GM19438 (cell line): Measurements from ENCODE around the gene RNF215.

Experiments
- ATAC-seq: cut with Tn5 transposase; IDR thresholded peaks from one replicate; pipeline ENCODE4 v1.9.1; 2021; ENCODE audit warnings: low read depth; ENCODE audit not compliant: unreplicated experiment

The RNF215 gene

DNA sequence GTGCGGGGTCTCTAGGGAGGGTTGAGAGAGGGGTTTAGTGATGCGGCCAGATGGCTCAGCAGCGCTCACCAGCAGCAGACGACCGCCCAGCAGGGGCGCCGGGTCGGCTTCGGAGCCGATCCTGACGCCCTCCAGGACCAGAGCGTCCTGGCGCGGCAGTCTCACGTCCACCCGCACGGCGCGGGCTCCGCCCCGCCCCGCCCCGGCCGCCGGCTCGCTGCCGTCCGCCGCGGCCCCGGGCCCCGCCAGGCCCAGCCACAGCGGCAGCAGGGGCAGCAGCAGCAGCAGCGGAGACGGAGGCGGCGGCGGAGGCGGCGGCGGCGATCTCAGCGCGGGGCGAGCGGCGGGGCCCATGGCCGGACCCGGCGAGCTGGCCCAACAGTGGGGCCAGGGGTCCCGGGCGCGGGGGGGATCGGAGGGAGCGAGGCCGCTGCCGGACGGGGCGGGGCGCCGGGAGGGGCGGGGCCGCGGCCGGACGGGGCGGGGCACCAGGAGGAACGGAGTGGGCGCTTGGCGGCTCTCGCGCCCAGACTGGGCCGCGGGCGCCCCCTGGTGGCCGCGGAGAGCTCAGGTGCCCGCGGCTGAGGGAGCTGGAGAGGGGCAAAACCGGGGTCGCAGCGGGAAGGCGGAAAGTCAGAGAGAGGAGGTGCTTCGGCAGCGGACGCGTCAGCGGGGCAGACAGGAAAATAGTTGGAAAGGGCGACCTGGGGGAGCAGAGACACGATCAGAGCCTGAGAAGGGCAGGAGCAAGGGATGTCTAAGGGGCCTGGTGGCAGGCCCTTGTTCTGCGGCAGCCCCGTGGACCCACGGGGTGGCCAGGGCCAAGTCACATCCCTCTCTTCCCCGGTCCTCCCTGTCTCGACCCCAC lies at the start of gene RNF215:
Gene RNF215 (minus strand): TSS at position 452 of the 868 bp plus-strand sequence. CDS start 98 bp downstream, at position 354.
- ATAC-seq = peak; percentile 65

DNA sequence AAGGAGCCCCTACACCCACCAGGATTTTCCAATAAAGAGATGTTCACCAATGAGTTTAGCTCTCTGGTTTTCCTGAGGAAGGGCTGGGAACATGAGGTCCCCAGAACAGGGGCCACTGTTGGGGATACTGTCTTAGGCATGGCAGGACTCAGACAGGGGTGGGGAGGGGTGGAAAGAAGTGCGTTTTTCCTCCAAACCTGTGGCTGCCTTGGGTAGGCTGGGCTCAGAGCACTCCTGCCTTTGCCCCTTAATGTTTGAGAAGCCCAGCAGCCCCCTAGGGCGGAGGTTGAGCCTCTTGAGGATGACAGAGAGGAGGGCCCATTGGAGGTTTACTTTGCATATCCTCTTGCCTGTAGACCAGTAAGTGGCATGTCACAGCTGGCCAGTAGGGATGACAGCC lies 49.0 kb upstream of the RNF215 start:
- ATAC-seq = no peak

DNA sequence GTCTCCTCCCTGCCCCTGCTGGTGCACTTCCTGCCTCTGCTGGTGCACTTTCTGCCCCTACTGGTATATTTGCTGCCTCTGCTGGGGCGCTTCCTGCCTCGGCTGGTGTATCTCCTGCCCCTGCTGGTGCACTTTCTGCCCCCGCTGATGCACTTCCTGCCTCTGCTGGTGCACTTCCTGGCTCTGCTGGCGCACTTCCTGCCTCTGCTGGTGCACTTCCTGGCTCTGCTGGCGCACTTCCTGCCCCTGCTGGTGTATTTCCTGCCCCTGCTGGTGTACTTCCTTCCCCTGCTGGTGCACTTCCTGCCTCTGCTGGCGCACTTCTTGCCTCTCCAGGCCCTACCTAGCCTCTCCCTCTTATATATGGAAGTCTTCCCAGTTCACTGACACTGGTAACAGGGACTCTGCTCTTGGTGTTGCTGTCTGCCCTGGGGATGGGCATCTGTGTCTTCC lies 48.5 kb upstream of the RNF215 start:
- ATAC-seq = no peak

DNA sequence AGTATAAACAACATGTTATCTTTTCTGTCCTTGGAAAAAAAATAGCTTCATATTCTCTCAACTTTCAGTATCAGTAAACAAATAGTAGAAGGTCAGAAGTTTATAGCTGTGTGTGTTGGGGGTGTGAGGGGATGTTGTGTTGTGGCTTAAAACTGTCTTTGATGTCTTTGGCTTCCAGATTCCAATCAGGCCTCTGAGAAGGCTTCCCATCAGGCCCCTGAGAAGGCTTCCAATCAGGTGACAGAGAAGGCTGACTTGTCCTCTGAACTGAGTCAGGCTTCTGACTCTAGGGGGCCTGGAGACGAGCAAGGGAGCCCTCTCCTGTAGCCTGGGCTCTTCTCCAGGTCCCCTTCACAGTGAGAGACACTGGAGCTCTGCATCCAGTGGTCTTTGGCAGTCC lies 47.6 kb upstream of the RNF215 start:
- ATAC-seq = no peak

DNA sequence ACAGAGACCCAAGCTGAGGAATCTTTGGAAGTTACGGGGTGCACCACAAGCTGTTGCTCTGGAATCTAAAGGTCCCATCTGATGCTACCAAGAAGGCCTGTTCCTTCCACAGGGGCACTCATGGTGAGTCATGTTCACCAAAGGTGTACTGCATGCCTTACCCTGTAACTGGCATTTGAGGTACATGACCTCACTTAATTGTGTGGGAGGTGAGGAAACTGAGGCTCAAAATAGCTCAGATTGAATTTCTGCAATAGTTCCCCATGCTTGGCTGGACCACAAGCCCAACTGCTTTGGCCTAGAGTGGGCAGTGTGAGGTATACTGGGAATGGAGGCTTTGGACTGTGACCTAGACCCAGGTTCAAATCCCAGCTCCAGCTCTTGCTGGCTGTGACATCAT lies 46.6 kb upstream of the RNF215 start:
- ATAC-seq = no peak

DNA sequence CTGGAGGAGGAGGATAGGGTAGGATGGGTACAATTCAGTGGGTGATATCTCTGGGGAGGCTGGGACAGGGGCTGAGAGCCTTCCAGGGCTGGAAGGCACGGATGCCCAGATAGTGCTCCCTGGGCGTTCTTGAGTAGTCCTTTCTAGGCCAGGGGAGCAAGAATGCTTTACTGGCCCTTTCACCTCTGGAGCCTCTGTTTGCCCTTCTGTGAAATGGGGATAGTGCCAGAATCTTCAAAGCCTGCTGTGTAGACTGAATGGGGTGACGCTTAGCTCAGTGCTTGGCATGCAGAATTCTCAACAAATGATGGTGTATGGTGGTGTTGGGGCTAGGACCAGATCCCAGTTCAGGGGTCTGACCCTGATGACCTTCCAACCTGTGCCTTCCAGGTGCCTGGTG lies 46.0 kb upstream of the RNF215 start:
- ATAC-seq = no peak

DNA sequence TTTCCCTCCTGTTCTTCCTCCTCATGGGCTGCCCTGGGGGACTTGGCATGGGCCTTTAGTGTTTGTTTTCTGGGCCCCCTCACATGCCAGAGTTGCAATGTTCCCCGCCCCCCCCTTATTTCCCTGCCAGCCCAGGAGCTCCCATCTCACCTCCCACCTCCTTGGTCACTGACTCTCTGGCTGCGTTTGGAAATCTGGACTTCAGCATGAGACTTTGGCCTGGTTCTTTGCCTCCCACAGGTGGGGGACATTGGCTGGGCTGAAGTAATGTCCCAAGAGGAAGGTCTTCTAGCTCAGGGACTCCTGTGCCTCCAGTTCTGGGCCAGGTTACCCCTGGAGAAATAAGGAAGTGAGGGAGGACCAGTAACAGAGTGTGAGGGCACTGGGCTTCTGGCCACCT lies 45.3 kb upstream of the RNF215 start:
- no peak for ATAC-seq

DNA sequence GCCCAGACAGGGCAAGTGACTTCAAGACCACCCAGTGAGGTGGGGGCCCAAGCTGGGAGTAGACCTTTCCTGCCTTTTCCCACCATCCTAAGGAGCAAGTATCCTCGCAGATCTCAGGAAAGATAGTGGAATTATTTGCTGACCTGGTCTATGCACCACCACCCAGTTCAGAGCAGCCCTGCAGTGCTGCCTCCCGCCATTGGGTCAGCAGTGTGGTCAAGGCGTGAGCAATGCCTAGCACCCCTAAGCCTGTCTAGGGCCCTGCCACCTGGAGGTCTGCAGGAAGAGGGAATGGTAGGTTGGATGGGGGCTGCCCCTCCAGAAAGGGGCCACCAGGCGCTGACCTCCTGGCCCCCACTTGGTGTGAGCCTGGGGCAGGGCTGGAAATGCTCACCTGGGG lies 44.9 kb upstream of the RNF215 start:
- ATAC-seq = no peak

DNA sequence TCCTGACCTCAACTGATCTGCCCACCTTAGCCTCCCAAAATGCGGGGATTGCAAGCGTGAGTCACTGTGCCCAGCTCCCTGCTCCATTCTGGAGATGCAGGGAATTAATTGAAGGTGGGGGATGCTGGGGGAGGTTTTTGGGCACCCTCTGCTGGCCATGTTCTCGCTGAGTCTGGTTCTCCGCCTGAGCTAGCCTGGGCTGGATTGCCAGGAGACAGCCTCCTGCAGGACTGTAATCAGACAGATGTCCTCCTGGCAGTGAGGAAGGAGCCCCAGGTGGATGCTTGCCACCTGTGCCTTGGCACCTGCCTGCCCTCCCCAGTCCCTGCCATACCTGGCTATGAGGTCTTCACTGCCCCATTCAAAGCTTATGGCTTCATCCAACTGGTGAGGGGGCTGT lies 43.7 kb upstream of the RNF215 start:
- no peak for ATAC-seq

DNA sequence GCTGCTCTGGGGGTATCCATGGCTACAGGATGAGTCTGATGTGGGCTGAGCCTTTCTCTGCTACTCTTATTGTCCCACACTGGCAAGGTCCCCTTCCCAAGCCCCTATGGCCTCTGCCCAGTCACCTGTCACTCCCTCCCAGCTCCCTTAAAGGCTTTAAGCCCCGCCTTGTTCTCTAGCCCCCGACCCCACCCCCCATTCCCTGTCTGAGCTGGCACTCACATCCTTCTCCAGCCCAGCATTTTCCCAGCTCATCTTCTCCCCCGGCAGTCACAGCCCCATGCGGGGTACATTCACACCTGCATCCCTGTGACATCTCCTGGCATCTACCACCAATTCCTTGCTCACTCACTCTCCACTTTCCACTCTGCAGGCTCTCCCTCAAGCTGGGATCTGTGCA lies 42.7 kb upstream of the RNF215 start:
- no peak for ATAC-seq

DNA sequence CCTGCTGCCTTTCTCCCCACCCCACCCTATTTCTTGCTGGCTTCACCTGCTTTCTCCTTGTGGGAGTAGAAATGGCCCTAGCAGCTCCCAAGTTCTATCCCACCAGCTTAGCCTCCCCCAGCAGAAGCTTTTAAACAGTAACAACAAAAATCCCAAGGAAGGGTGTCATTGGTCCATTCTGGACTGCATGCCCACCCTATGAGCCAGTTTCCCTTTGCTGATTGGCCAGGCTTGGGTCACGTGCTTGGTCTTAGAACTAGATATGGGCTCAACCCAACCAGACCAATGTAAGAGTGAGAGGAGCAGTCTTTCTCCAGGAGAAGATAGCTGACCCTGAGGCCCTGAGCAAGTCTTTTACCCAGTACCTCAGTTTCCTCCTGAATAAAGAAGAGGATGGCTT lies 40.7 kb upstream of the RNF215 start:
- no peak for ATAC-seq

DNA sequence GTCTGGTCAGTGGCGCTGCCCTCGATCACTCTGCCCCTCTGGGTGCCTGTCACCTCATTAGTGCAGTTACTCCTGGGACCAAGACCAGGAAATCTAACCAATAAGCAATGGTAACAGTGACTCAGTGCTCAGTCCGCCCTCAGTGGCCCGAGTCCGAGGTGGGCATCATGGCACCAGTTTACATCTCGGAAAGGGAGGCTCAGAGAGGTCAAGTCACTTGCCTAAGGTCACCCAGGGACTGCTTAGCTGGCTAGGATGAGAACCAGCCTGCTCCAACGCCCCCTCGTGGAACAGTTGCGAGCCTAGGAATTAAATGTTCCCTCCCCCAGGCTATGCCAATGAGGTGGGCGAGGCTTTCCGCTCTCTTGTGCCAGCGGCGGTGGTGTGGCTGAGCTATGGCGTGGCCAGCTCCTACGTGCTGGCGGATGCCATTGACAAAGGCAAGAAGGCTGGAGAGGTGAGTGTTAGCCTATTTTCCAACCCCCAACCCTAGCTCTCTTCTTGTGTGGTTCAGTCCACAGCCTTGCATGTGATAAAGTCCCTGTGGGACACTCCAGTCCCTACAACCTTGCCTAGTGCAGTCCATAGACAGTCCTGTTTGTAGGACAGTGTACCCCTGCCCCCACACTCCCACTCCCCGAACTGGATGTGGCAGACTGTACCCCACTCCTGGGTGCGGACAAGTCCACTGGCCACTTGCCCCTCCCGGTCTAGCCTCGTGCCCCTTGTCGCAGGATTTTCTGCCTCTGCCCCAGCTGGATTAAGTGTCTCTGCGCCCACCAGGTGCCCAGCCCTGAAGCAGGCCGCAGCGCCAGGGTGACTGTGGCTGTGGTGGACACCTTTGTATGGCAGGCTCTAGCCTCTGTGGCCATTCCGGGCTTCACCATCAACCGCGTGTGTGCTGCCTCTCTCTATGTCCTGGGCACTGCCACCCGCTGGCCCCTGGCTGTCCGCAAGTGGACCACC lies 39.5 kb upstream of the RNF215 start:
- ATAC-seq = no peak

DNA sequence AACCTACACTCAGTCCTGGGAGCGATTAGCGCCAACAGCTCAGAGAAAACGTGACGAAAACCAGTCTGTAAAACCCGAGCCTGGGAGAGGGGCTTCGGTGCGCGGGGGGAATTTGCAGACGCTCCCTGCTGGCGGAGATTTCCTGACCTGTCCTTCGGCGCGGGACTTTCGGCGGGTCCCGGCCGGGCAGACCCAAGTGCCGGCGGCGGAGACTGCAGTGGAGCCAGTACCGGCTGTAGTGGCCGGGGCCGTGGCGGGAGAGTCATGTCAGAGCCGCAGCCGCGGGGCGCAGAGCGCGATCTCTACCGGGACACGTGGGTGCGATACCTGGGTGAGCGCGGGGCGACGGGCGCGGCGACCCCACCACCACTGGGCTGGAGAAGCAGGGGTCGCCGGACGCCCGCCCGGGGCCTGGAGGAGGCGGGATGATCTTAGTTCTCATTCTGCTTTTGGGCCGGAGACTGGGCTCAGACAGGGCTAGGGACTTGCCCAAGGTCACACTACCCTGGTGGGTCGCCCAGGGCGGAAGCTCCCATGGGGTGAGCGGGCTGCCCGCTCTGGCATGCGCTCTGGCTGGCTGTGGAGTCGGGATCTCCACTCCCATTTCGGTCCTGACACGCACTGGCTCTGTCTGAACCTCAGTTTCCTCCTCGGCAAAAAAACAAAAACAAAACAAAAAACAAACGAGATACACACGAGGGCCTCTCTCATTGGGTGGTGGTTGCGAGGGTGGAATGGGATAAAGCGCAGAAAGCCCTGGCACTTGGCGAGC lies 38.6 kb upstream of the RNF215 start, which contains the start of gene MTFP1:
Gene MTFP1 (plus strand): TSS at position 153 of the 772 bp plus-strand sequence. CDS start 112 bp downstream, at position 265.
- ATAC-seq = no peak

DNA sequence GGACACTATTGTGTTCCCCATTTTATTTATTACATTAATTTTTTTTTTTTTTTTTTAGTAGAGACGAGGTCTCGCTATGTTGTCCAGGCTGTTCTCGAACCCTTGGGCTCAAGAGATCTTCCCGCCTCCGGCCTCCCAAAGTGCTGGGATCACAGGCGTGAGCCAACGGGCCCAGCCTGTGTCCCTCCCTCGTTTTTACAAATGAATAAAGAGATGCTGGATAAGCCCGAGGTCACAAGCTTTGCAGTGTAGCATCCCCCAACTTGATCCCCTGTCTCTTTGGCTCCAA lies 38.1 kb upstream of the RNF215 start:
- ATAC-seq = no peak

DNA sequence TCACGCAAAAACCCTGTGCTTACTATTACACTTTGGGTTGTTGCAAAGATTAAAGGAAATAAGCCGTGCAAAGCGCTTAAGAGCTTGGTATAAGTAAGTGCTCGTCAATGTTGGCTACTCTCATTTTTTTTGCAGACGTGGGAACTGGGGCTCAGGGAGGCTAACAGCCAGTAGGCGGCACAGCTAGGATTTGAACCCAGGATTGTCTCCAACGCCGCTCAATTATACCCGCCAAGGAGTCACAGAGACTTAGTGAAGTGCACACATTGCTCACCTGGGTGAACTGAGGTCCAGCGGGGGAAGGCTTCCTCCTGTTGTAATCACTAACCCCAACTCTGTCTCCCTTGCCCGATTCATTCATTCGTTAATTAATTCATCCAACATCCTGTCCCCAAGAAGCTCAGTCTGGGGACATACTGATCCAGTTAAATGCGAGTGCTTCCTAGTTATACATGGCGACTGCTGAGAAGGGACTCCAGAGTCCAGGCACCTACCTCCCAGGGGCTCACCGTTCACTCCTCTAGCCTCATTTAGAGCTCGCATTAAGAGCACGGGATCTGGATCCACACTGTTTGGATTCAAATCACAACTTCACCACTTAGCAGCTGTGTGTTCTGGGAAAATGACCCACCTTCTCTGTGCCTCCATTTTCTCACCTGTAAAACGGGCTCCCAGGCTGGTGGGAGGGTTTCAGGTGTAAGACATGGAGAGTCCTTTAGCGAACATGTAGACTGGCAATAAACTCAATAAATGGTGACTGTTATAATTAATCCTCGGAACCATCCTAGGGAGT lies 37.5 kb upstream of the RNF215 start:
- ATAC-seq = no peak

DNA sequence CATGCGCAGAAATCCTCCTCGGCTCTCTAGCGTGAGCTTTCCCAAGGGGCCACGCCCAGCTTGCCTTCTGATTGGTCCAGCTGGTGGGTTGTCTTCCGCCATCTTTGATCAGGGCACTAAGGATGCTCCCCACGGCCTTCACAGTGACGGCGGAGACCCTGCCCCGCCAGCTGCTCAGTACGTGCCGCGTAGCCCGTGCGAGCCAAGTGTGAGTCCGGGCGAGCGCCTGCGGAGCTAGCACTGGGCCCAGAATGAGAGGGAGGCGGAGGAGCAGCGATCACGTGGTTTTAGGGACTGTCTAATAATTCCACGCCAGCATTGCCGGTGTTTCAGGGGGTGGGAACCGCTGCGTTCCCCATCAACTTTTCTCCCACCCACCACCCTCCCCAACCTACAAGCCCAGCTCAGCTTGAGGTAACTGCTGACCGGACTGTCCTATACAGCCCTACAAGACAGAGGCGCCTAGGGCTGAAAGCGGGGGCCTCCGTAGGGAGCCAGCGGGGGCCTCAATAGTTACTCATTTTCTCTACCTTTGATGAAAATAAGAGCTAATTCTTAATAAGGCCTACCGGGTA lies 36.8 kb upstream of the RNF215 start:
- peak; percentile 75 for ATAC-seq

DNA sequence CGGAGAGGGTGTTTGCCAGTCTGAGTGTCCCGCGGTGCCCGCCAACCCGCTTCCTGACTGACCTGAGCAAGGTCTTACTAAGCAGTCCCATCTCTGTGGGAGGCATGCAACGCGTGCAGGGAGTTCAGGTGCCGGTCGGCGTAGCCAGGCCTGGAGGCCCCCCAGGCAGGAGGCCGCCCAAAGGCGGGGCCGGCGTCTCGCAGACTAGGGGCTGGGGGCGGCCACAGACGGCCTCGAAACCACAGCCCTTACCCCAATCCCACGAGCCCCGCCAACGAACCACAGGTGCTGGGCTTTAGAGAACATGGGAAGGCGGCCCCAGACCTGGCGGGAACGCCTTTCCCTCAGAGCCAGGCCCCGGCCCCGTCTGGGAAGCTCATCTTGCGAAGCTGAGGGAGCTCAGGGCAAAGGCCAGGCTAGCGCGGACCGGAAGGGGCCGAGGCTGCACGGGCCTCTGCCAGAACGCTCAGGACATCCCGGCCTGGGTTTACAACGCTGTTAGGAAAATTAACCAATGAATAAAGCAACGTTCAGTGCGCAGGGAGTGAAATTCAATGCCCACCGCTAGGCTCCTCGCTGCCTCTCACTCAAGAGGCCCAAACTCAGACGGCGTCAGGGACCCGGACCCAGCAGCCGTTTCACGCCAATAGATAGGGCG lies 36.2 kb upstream of the RNF215 start:
- peak; percentile 22 for ATAC-seq

DNA sequence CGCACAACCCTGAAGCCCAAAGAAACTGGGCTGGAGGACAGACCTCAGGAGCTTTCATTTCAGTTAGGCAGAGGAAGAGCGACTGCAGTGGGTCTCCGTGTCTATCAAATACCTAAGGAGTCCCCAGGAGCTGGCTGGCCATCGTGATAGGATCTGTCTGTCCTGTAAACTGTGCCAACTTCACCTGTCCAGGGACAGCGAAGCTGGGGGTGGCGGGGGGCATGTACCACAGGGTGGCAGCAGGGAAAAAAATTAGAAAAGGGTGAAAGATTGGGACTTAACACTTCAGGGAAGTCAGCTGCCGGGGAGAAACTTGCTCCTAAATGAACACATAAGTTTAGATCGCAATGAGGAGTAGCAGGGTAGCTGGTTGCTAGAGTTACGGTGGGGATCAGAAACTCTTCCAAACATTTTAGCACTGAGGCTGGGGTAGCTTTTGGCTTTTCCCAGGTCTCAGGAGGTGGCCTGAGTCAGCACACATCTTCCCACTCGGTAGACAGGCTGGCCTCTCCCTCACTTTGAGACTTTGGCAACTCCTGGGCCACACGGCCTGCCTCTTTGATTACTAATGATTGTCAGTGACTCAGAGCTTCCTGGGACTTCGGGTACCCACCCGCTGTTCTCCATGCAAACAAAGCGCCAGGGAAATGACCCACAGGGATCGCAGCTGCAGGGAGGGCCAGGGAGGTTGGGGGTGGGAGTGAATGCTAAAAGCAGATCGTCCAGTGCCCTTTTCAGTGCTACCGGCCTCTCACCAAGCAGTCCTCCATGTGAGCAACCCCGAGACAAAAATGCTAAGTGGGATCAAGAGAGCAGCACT lies 35.5 kb upstream of the RNF215 start:
- no peak for ATAC-seq
